ENCODE measurements around the gene COL6A3. TPM values are rescaled to one million over a fixed set of nuclear protein-coding genes. Genes with fewer than 3 reads are reported as not detected.

The COL6A3 gene
- total and polyA plus RNA-seq, 2 donors (not counting 1 experiment from before 2014, with no cell fraction given) = 316 to 1,525 TPM

DNA sequence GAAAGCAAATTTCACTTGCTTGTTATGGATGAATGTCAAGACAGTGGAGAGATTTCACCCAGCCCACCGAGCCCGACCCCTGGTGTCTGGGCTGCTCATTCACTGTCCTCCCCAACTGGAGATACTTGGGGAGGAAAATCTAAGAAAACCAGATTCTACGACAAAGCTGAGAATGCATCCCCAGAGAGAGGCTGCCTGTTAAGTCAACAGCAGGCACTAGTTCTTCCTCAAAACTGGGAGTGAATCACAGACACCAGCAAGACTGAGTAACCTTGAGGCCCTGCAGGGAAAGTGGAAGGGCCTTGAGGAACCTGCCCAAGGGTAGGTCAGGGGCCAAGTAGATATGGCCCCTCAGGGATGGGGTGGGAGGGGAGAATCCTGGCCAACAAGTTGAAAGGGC lies 38.9 kb upstream of the COL6A3 start:
- no peaks in the 10 kb centered on the region for H3K36me3 ChIP-seq (ENCODE audit: control insufficient read depth, insufficient read depth, low read length)
- no peak overlapping the region for H3K27ac ChIP-seq (ENCODE audit: insufficient read depth, low read length)
- H3K9me3 ChIP-seq (ENCODE audit: control insufficient read depth, insufficient read depth, low read depth, low read length) = no peaks in the 10 kb centered on the region
- H3K4me2 ChIP-seq (ENCODE audit: extremely low read depth, insufficient read depth, low read length) = no peak overlapping the region
- peak in 1 of 2 donors; percentile 35 for DNase-seq (ENCODE audit: low read depth in 2 of 2)
- no peaks in the 10 kb centered on the region for H4K20me1 ChIP-seq (ENCODE audit: control insufficient read depth, extremely low read depth, insufficient read depth, low read length)
- TF ChIP-seq, protein P1, sequence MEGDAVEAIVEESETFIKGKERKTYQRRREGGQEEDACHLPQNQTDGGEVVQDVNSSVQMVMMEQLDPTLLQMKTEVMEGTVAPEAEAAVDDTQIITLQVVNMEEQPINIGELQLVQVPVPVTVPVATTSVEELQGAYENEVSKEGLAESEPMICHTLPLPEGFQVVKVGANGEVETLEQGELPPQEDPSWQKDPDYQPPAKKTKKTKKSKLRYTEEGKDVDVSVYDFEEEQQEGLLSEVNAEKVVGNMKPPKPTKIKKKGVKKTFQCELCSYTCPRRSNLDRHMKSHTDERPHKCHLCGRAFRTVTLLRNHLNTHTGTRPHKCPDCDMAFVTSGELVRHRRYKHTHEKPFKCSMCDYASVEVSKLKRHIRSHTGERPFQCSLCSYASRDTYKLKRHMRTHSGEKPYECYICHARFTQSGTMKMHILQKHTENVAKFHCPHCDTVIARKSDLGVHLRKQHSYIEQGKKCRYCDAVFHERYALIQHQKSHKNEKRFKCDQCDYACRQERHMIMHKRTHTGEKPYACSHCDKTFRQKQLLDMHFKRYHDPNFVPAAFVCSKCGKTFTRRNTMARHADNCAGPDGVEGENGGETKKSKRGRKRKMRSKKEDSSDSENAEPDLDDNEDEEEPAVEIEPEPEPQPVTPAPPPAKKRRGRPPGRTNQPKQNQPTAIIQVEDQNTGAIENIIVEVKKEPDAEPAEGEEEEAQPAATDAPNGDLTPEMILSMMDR (conservative IDR thresholded peaks at IDR 0.05 in 1 of 2, IDR thresholded peaks at IDR 0.05 in 1 of 2; ENCODE audit: low read depth in 1 of 2, low read length in 2 of 2) = no peak
- no peak for TF ChIP-seq EZH2 (IDR thresholded peaks at IDR 0.05; ENCODE audit: low read length, missing control alignments)
- H3K4me1 ChIP-seq (ENCODE audit: control insufficient read depth, extremely low read depth, insufficient read depth, low read length) = peaks cover 38% of the 10 kb centered on the region
- no peak overlapping the region for H3K4me3 ChIP-seq (replicated peaks in 1 of 4; ENCODE audit: control extremely low read depth in 1 of 4, insufficient read depth in 1 of 4, low read depth in 3 of 4, low read length in 4 of 4)
- H3K9ac ChIP-seq (ENCODE audit: insufficient read depth, low read length) = no peak overlapping the region
- H3K79me2 ChIP-seq (ENCODE audit: control insufficient read depth, insufficient read depth, low read length) = no peaks in the 10 kb centered on the region
- H2AFZ ChIP-seq (ENCODE audit: low read length) = no peak overlapping the region
- no peaks in the 10 kb centered on the region for H3K27me3 ChIP-seq (ENCODE audit: control insufficient read depth, insufficient read depth, low read length)

DNA sequence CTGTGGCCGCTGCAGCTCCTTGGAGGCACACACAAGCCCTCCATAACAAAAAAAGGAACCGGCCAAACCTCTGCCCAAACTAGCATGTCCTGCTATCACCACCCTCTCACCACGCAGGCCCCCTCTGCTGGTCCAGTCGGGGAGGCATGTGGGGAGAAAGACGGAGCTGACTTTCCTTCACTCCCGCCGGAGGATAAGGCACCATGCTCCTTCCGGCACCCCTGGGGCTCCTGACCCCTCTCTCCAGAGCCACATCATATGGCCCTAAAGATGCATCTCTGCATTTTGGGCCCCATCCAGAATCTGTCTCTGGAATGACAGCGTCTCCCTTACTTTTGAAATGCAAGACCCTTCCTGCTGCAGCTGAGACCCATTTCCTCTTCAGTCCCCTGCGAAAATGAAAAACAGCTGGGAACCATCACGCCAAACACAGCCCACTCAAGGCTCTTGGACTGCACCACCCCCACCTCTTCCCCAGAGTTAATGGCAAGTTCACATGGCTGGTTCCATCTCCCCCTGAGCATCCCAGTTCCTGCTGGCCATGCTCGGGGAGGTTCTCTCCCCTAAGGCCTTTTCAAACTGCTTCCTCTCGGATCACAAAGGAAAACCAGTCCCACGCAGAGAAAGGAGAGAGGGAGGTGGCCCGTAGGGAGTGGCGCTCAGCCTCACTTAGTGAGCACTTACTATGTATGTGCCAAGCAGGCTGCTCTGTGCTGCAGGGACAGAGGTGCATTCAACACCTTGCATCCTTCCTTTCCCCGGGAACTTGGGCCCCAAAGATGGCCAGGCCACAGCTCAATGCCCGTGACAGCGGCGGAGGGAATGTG lies 37.9 kb upstream of the COL6A3 start:
- Histone ChIP-seq H3K27me3 (ENCODE audit: control insufficient read depth, insufficient read depth, low read length) (no peaks in the 10 kb centered on the region), H3K79me2 (ENCODE audit: control insufficient read depth, insufficient read depth, low read length) (no peaks in the 10 kb centered on the region), H3K4me3 (replicated peaks in 1 of 4; ENCODE audit: control extremely low read depth in 1 of 4, insufficient read depth in 1 of 4, low read depth in 3 of 4, low read length in 4 of 4) (peak overlapping the region in 1 of 4 experiments; percentile 8), H3K4me1 (ENCODE audit: control insufficient read depth, extremely low read depth, insufficient read depth, low read length) (peaks cover 35% of the 10 kb centered on the region), H3K36me3 (ENCODE audit: control insufficient read depth, insufficient read depth, low read length) (no peaks in the 10 kb centered on the region), H4K20me1 (ENCODE audit: control insufficient read depth, extremely low read depth, insufficient read depth, low read length) (no peaks in the 10 kb centered on the region), H3K27ac (ENCODE audit: insufficient read depth, low read length) (peak overlapping the region; percentile 24), H3K4me2 (ENCODE audit: extremely low read depth, insufficient read depth, low read length) (peak overlapping the region; percentile 26), H2AFZ (ENCODE audit: low read length) (peak overlapping the region; percentile 54), H3K9ac (ENCODE audit: insufficient read depth, low read length) (no peak overlapping the region), H3K9me3 (ENCODE audit: control insufficient read depth, insufficient read depth, low read depth, low read length) (no peaks in the 10 kb centered on the region)
- TF ChIP-seq, protein P1 (conservative IDR thresholded peaks at IDR 0.05 in 1 of 2, IDR thresholded peaks at IDR 0.05 in 1 of 2; ENCODE audit: low read depth in 1 of 2, low read length in 2 of 2) = peak; percentile 46 to 65
- TF ChIP-seq EZH2 (IDR thresholded peaks at IDR 0.05; ENCODE audit: low read length, missing control alignments) = no peak
- DNase-seq (ENCODE audit: low read depth in 2 of 2) = peak in 1 of 2 donors; percentile 58

DNA sequence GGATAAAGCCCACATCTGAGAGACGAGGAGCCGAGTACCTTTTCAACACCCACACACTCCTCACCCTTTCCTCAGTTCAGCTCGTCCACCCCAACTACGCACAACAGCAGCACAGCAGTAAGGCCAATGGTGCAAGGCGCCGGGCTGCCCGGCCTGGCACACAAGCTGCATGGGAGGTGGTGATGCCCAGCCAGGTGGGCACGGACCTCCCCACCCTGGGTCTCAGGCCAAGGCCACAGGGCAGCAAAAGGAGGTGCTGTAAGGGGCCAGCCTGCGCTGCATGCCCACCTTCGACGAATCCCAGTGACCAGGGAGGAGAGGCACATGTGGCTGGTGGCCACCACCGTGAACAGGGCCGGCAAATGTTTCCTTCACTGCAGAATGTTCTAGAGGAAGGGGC lies 36.6 kb upstream of the COL6A3 start:
- Histone ChIP-seq H3K9me3 (ENCODE audit: control insufficient read depth, insufficient read depth, low read depth, low read length) (no peaks in the 10 kb centered on the region), H3K27ac (ENCODE audit: insufficient read depth, low read length) (no peak overlapping the region), H3K4me3 (replicated peaks in 1 of 4; ENCODE audit: control extremely low read depth in 1 of 4, insufficient read depth in 1 of 4, low read depth in 3 of 4, low read length in 4 of 4) (no peak overlapping the region), H3K4me2 (ENCODE audit: extremely low read depth, insufficient read depth, low read length) (no peak overlapping the region), H3K36me3 (ENCODE audit: control insufficient read depth, insufficient read depth, low read length) (no peaks in the 10 kb centered on the region), H3K9ac (ENCODE audit: insufficient read depth, low read length) (no peak overlapping the region), H3K27me3 (ENCODE audit: control insufficient read depth, insufficient read depth, low read length) (no peaks in the 10 kb centered on the region), H2AFZ (ENCODE audit: low read length) (no peak overlapping the region), H3K79me2 (ENCODE audit: control insufficient read depth, insufficient read depth, low read length) (no peaks in the 10 kb centered on the region), H4K20me1 (ENCODE audit: control insufficient read depth, extremely low read depth, insufficient read depth, low read length) (no peaks in the 10 kb centered on the region), H3K4me1 (ENCODE audit: control insufficient read depth, extremely low read depth, insufficient read depth, low read length) (peaks cover 23% of the 10 kb centered on the region)
- no peak for DNase-seq (ENCODE audit: low read depth in 2 of 2)
- TF ChIP-seq, protein P1 (conservative IDR thresholded peaks at IDR 0.05 in 1 of 2, IDR thresholded peaks at IDR 0.05 in 1 of 2; ENCODE audit: low read depth in 1 of 2, low read length in 2 of 2) = no peak
- no peak for TF ChIP-seq EZH2 (IDR thresholded peaks at IDR 0.05; ENCODE audit: low read length, missing control alignments)
